ENCODE data around the gene SH3BP4.

- TF ChIP-seq CTCF (IDR thresholded peaks at IDR 0.05) (no peak), EZH2 (IDR thresholded peaks at IDR 0.05; ENCODE audit: borderline replicate concordance, insufficient read depth, low read depth, low read length, poor library complexity, severe bottlenecking) (no peak)
Measured at GRCh38 chr2:234966340-234966739, 14.5 kb downstream of the SH3BP4 start.
